Activated naive CD8-positive, alpha-beta T cell (primary cell): ENCODE measurements around the gene NFIB.

Experiments
- H3K27ac Mint-ChIP-seq: one replicate; pipeline ENCODE4 v1.8.0; 2021; ENCODE audit warnings: mixed read lengths
- H3K27me3 Mint-ChIP-seq: one replicate; pipeline ENCODE4 v1.8.0; 2021; ENCODE audit warnings: mixed read lengths
- H3K36me3 Mint-ChIP-seq: one replicate; pipeline ENCODE4 v1.8.0; 2021; ENCODE audit warnings: mixed read lengths
- H3K4me1 Mint-ChIP-seq: one replicate; pipeline ENCODE4 v1.8.0; 2021; ENCODE audit warnings: low read depth, mixed read lengths
- H3K4me3 Mint-ChIP-seq: one replicate; pipeline ENCODE4 v1.8.0; 2021; ENCODE audit warnings: mild to moderate bottlenecking, mixed read lengths
- H3K9me3 Mint-ChIP-seq: one replicate; pipeline ENCODE4 v1.8.0; 2021; ENCODE audit warnings: low read depth, mixed read lengths

NFIB gene

DNA sequence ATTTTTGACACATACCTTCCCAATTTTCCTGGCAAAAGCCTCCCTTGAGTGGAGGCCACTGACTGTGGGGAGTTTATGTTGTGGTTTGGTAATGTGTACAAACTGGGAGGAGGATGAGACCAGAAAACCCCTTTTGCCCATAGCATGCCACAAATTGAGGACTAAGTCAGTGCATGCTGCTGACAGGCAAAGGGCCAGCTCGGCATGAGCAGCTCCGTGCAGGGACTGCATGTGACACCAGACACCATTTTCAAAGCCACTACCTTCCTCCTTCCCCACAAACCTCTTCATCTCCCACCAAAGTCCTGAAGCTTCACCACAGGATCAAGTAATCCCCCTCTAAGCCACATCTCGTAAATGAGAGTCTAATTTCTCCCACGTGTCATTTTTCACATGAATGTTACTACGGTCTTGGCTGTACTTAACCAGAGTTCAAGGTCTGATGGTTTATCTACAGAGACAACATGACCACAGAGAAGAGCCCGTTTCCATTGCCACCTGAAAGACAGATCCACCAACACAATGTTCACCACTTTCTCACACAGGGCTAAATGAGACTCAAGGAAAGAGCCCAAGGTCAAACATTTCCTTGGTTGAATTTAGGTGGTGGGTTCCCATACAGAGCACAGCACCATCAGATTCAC is 106.5 kb downstream of the NFIB start:
- no peak overlapping the region for H3K4me3 Mint-ChIP-seq
- H3K27ac Mint-ChIP-seq, result no peak overlapping the region
- peaks cover 4% of the 10 kb centered on the region for H3K4me1 Mint-ChIP-seq
- peaks cover 3% of the 10 kb centered on the region for H3K9me3 Mint-ChIP-seq
- H3K36me3 Mint-ChIP-seq, result no peaks in the 10 kb centered on the region
- peaks cover 7% of the 10 kb centered on the region for H3K27me3 Mint-ChIP-seq

DNA sequence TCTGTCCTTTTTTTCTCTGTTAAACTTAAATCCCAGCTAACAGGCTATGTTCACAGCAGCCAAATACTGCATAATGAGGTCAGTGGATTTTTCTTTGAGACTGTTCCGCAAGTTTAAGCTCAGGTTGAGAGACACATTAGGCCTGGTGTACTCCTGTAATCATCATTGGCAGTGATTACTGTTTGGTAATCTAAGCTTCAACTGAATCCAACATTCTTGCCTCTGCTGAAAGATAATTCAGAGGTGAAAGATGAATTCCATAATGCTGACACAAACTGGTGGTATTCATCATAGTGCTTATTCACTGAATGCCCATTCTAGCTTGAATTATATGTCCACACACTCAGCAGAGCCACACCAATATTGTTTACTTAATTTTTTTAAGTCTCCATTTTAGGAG is 108.5 kb downstream of the NFIB start:
- H3K27ac Mint-ChIP-seq, result no peak overlapping the region
- H3K4me1 Mint-ChIP-seq, result no peaks in the 10 kb centered on the region
- no peaks in the 10 kb centered on the region for H3K9me3 Mint-ChIP-seq
- peaks cover 10% of the 10 kb centered on the region for H3K27me3 Mint-ChIP-seq
- H3K36me3 Mint-ChIP-seq, result no peaks in the 10 kb centered on the region
- H3K4me3 Mint-ChIP-seq, result no peak overlapping the region

DNA sequence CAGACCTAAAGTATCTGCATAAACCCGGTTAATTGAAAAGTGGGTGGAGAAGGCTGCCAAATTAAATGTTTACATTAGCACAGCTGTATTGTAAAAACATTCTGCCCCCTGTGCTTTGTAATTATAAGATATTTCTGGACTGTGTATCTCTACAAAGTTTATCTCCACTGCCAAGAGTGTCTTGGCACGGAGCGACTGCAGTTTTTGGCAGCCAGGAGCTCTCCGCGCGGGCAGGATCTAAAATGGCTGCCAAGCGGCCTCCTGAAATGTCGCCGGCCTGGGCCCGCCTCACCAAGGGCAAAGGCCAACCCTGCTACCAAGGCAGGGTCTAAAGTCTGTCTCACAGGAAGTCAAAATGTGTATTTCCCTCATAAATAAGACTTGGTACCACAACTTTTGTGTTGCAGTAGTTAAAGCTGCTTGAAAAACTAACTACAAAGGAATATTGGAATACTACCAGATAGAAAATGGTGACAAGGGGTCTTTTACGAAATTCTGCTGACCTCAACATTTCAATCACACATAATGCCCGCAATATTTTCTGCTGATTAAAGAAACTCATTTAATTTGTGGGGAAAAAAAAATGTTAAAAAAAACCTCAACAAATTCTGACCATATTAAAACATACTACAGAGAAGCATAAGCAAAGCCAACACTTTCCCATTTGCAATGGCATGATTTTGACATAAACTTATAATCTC is 110.4 kb downstream of the NFIB start:
- H3K36me3 Mint-ChIP-seq, result no peaks in the 10 kb centered on the region
- H3K4me1 Mint-ChIP-seq, result no peaks in the 10 kb centered on the region
- peaks cover 9% of the 10 kb centered on the region for H3K27me3 Mint-ChIP-seq
- H3K27ac Mint-ChIP-seq, result no peak overlapping the region
- no peaks in the 10 kb centered on the region for H3K9me3 Mint-ChIP-seq
- no peak overlapping the region for H3K4me3 Mint-ChIP-seq

DNA sequence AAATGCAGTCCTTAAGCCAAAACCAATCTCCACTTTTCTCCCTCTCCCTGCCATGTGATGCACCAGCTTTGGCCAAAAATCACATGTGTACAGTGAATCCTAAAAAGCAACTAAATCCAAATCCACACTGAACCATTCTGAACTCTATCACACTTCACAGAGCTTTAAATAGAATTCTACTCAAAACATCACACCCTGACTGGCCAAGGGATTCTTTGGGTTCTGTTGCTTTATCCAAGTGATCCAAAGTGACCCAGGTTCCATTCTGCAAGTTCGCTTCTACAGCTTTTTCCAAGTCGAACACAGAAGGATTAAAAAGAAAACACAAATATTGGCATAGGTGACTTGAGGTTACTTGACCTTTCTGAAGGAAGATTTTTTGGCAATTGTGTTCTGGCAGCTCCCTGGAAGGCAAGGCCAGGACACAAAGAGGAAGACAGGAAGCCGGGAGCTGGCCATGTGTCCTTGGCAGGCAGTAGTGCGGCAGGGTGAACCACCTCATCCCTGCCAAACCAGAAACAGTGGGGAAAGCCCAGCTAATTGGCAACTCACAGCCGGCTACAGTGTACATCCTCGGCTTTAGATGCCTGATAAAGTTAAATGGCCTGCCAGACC is 115.0 kb downstream of the NFIB start:
- no peaks in the 10 kb centered on the region for H3K4me1 Mint-ChIP-seq
- no peaks in the 10 kb centered on the region for H3K36me3 Mint-ChIP-seq
- H3K27me3 Mint-ChIP-seq, result peaks cover 3% of the 10 kb centered on the region
- H3K4me3 Mint-ChIP-seq, result no peak overlapping the region
- no peaks in the 10 kb centered on the region for H3K9me3 Mint-ChIP-seq
- no peak overlapping the region for H3K27ac Mint-ChIP-seq

DNA sequence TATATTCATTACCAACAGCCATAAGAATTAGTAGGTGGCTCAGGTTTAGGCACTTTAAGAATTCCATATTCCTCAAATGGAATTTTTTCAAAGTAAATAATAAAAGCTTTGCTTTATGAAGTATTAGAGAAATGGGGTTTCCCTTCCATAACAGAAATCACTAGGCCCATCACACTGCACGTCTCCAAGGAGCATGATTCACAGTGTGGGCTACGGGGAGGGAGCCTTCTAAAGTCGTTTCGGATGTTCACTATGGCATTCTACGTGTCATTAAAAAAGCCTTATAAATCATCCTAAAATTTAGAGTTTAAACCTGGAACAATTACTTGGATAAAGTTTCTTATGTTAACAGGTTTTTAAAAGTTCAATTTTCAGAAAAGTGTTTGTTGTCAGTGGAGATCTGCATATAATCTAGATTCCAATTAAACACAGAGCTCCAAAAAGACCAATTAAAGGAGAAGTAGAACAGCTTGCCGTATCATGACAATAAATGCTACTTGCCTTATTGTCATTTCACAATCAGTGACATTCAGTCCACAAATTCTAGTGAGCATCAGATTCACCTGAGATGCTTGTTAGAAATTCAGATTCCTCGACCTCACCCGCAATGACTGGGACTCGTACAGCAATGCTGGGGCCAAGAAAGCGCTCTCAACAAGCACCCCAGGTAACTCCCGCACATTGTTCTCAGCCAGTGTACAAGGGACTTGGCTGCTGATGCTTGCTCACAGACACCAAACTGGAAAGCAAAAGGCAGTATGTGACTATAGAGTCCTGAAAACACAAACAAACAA is 115.7 kb downstream of the NFIB start:
- Mint-ChIP-seq H3K4me1 (no peaks in the 10 kb centered on the region), H3K27ac (no peak overlapping the region), H3K27me3 (peaks cover 3% of the 10 kb centered on the region), H3K36me3 (no peaks in the 10 kb centered on the region), H3K9me3 (no peaks in the 10 kb centered on the region), H3K4me3 (no peak overlapping the region)

DNA sequence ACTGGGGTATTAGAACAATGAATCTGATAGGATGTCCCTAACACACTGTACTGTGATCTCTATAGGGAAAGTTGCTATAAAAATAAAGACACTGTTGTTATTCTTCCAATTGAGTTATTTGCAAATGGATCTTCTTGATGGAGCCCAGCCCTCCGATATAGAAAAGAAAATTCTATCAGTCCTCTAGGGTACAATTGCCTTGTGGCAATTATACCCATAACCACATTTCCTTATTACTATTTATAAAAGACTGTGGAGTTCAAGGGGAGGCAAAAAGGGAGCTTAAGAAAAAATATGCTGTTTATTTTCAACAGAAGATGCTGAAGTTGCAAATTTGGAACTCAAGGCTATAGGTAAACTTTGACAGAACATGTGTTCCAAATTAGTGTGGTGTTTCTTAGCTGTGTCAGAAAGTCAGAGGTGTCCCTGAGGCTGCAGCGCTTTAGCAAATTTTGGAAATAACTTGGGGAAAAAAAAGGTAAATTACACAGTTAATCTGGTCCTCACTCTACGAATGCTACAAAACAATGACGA is 116.5 kb downstream of the NFIB start:
- Mint-ChIP-seq H3K27me3 (peaks cover 3% of the 10 kb centered on the region), H3K4me3 (no peak overlapping the region), H3K4me1 (no peaks in the 10 kb centered on the region), H3K27ac (no peak overlapping the region), H3K9me3 (no peaks in the 10 kb centered on the region), H3K36me3 (no peaks in the 10 kb centered on the region)

DNA sequence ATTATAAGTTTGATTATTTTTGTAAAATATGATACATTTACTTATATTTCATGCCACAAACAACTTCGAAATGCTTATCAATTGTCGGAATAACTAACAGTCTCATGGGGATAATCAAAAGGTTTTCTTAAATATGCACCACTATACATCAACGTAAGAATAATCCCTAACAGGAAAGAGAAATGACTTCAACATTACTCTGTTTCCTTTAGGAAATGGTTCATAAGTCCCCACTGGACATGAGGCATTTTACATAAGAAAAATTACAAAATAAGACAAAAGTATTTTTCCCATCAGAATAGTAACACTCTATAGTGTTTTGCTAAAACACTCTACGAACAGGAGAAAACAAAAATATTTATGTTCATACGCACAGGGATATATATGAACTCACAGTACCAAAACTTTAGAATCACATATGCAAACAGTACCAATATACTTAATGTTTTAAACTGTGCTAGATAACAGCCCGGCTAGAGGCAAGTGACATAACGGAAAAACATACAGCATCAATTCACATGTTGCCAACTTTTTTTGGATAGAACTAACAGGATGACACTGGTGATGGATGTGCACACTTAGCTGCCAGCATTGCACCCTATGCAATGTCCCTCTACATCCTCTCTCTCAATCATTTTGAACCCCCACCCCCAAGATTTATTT is 120.5 kb downstream of the NFIB start:
- no peaks in the 10 kb centered on the region for H3K36me3 Mint-ChIP-seq
- H3K9me3 Mint-ChIP-seq, result no peaks in the 10 kb centered on the region
- H3K4me3 Mint-ChIP-seq, result no peak overlapping the region
- no peaks in the 10 kb centered on the region for H3K27me3 Mint-ChIP-seq
- H3K4me1 Mint-ChIP-seq, result no peaks in the 10 kb centered on the region
- no peak overlapping the region for H3K27ac Mint-ChIP-seq

DNA sequence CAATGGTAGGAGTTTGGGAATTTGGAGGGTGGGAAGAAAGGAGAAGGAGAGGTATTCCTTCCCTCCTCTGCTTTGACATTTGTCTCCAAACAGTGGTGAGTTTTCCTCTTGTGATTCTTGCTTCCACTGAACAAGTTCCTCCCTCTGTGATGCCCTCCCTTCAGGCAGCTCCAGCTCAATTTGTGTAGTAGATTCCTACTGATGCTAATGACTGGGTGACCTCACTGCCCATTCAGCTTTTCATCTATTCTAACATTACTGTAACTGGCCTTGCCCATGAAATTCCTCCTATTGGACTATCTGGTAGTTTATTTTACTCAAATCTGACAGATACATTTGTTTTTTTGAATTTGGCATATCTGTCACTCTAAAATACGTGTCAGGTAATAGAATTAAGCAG is 121.4 kb downstream of the NFIB start:
- Mint-ChIP-seq H3K36me3 (no peaks in the 10 kb centered on the region), H3K27ac (no peak overlapping the region), H3K9me3 (no peaks in the 10 kb centered on the region), H3K4me3 (no peak overlapping the region), H3K27me3 (no peaks in the 10 kb centered on the region), H3K4me1 (no peaks in the 10 kb centered on the region)

DNA sequence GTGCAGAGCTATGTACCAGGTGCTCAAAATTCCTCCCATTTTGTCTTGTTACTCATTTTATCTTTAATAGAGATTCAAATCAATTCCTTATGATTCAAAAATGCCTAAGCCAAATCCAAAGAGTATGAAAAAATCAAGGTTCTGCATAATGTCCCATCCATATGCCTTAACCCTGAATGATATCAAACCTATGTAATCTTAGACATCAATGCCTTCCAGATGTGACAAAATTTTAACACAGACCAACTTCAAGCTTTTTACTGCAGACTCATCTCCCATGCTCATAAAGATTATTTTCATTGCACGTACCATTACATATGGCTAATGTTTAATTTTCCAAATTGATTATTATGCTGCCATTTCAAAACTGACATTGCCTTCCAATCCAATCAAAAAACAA is 122.4 kb downstream of the NFIB start:
- no peak overlapping the region for H3K4me3 Mint-ChIP-seq
- H3K36me3 Mint-ChIP-seq, result no peaks in the 10 kb centered on the region
- no peaks in the 10 kb centered on the region for H3K4me1 Mint-ChIP-seq
- no peaks in the 10 kb centered on the region for H3K27me3 Mint-ChIP-seq
- H3K27ac Mint-ChIP-seq, result no peak overlapping the region
- H3K9me3 Mint-ChIP-seq, result no peaks in the 10 kb centered on the region

DNA sequence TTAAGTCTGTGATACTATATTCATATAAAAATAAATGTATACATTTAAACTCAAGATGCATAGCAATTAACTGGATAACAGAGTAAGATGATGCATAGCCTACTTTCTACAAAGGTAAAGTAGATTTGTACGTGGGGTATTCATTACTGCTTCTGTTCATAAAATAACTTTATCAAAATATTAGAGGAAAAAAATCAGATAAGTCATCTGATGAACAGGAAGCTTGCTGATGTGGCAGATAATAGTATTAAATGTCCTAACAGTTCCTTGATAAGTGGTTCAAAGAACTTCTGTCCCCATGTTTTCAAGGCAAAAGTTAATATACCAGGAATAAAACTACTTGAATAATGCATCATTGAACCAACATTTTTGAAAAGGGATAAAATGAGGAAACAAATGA is 123.7 kb downstream of the NFIB start:
- no peaks in the 10 kb centered on the region for H3K4me1 Mint-ChIP-seq
- H3K4me3 Mint-ChIP-seq, result no peak overlapping the region

DNA sequence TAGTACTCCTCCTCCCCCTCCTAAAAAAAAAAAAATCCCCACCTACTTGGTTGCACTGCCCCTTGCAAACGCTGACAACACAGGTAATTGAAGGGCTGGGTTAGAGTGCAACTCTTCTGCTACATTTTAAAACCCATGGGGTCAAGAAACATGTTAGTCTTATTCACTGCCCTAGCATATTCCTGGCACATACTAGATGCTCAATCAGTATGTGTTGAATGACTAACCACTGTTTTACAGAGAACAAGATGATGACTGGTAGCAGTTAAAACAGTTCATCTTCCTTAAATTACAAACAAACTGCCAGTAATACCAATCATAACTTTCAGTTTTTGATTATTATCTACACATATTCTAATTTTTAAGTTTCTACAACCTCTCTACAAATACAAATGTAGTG is 124.4 kb downstream of the NFIB start:
- no peaks in the 10 kb centered on the region for H3K4me1 Mint-ChIP-seq
- no peak overlapping the region for H3K4me3 Mint-ChIP-seq
- no peak overlapping the region for H3K27ac Mint-ChIP-seq
- H3K9me3 Mint-ChIP-seq, result no peaks in the 10 kb centered on the region
- H3K27me3 Mint-ChIP-seq, result no peaks in the 10 kb centered on the region
- no peaks in the 10 kb centered on the region for H3K36me3 Mint-ChIP-seq

More for the DNA sequence above, 123.7 kb downstream of the NFIB start:
- Mint-ChIP-seq H3K36me3 (no peaks in the 10 kb centered on the region), H3K27me3 (no peaks in the 10 kb centered on the region), H3K27ac (no peak overlapping the region), H3K9me3 (no peaks in the 10 kb centered on the region)

DNA sequence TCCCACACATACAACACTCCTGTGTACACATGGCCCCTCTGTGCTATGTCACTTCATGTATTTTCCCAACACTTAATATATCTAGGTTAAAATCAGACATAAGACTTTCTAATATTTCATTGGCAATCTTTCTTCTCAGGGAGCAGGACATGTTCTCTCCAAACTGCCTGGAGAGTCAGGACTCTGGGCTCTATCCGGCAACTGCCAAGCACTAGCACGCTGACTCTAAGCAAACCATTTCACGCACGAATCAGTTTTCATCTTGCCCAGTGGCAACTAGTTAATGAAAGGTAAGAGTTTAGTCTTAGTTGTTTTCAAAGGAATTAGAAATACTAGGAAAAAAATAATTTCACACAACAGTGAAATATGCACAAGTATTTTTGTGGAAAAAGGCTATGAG is 124.8 kb downstream of the NFIB start:
- Mint-ChIP-seq H3K9me3 (no peaks in the 10 kb centered on the region), H3K36me3 (no peaks in the 10 kb centered on the region), H3K27ac (no peak overlapping the region), H3K4me1 (no peaks in the 10 kb centered on the region), H3K27me3 (no peaks in the 10 kb centered on the region), H3K4me3 (no peak overlapping the region)

DNA sequence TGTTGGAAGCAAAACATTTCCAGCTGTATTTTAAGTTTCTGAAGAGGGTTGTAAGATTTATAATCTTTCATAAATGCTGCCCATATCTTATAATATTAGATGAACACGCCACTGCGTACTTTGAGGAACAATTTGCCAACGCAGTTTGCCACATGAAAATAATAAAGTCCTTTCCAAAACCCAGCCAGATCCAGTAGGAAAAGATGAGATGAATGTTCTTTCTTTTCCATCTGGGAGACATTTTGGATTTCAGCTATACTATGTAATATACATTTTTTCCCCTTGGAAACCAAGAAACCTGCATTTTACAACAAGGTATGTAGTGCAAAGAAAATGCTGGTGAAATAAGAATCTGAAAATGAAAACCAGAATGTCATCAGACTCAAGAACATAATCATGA is 125.4 kb downstream of the NFIB start:
- no peaks in the 10 kb centered on the region for H3K9me3 Mint-ChIP-seq
- H3K4me1 Mint-ChIP-seq, result no peaks in the 10 kb centered on the region
- no peaks in the 10 kb centered on the region for H3K27me3 Mint-ChIP-seq
- H3K27ac Mint-ChIP-seq, result no peak overlapping the region
- H3K4me3 Mint-ChIP-seq, result no peak overlapping the region
- H3K36me3 Mint-ChIP-seq, result no peaks in the 10 kb centered on the region

DNA sequence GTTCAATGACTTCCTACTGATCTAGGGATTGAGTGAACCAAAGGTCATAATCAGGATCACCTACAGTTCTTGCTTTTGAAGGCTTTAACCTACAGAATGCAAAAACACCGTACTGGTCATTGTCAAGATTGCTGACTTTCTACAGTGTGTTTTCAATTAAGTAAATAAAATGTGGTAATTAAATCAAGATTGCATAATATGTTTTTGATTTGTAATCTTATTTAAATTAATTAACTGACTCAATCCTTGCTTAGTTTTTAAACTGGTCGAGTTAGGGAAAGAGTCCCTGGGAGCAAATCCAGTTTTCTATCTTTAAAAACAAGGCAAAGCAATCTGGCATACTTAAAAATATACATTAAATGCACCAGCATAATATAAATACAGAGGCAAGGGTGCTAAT is 125.9 kb downstream of the NFIB start:
- no peak overlapping the region for H3K4me3 Mint-ChIP-seq
- no peaks in the 10 kb centered on the region for H3K27me3 Mint-ChIP-seq
- H3K27ac Mint-ChIP-seq, result no peak overlapping the region
- H3K9me3 Mint-ChIP-seq, result no peaks in the 10 kb centered on the region
- no peaks in the 10 kb centered on the region for H3K4me1 Mint-ChIP-seq
- H3K36me3 Mint-ChIP-seq, result no peaks in the 10 kb centered on the region
